HepG2 (cell line): ENCODE measurements around the gene C4B. TPM values are rescaled to one million over a fixed set of nuclear protein-coding genes. Genes with fewer than 3 reads are reported as not detected.
A peak's percentile ranks its signal among the peaks of the same experiment; 100 is the strongest.

Experiments
- AGO1 ChIP-seq: fragments of 200-400 bp; formaldehyde crosslinking; IDR thresholded peaks from 2 replicates; pipeline ENCODE4 v1.6.1; 2017; ENCODE audit warnings: mild to moderate bottlenecking, low read depth, low read length, moderate library complexity; ENCODE audit not compliant: poor library complexity, severe bottlenecking
- ARID5B ChIP-seq: IDR thresholded peaks from 2 replicates; pipeline ENCODE4 v1.4.0; 2020; ENCODE audit warnings: mild to moderate bottlenecking, missing genetic modification reagents
- BRCA1 ChIP-seq: sonication (generic); formaldehyde crosslinking; IDR thresholded peaks from 2 replicates; pipeline ENCODE4 v1.4.0; 2020; ENCODE audit warnings: missing genetic modification reagents
- DNMT3B ChIP-seq: conservative IDR thresholded peaks from 2 replicates; pipeline ENCODE4 v1.6.1; 2016; ENCODE audit warnings: missing biosample characterization, control low read depth
- FOXK2 ChIP-seq: fragments of 450-650 bp; IDR thresholded peaks from 2 replicates; pipeline ENCODE4 v1.6.1; 2016
- GTF2F1 ChIP-seq: fragments of 150-350 bp; IDR thresholded peaks from 2 replicates; pipeline ENCODE4 v1.6.1; 2014; ENCODE audit warnings: low read length
- RARA ChIP-seq: IDR thresholded peaks from 2 replicates; pipeline ENCODE4 v1.6.1; 2016; ENCODE audit warnings: missing genetic modification reagents, missing compliant biosample characterization
- SPEN ChIP-seq: sonication (generic); formaldehyde crosslinking; IDR thresholded peaks from 2 replicates; pipeline ENCODE4 v1.5.1; 2020; ENCODE audit warnings: low read depth, mild to moderate bottlenecking, missing genetic modification reagents
- ZBTB7B ChIP-seq: sonication (generic); formaldehyde crosslinking; IDR thresholded peaks from 2 replicates; pipeline ENCODE4 v1.4.0; 2020; ENCODE audit warnings: missing genetic modification reagents
- ZNF160 ChIP-seq: sonication (generic); formaldehyde crosslinking; IDR thresholded peaks from 2 replicates; pipeline ENCODE4 v1.8.0; 2022; ENCODE audit warnings: mild to moderate bottlenecking, inconsistent platforms, missing genetic modification reagents
- ZSCAN21 ChIP-seq: sonication (generic); formaldehyde crosslinking; IDR thresholded peaks from 2 replicates; pipeline ENCODE4 v1.8.0; 2022; ENCODE audit warnings: mild to moderate bottlenecking, missing genetic modification reagents, moderate library complexity, borderline replicate concordance
- polyA plus RNA-seq, 8 experiments: library from polyadenylated mRNA; depleted of rRNA in 3 of 8; stranded (reverse) in 7 of 8; unstranded in 1 of 8; fragments of >200 nt; fragmentation: Illumina TruSeq in 4 of 8; extraction: Trizol in 4 of 8; gene quantifications; 2 replicates each; pipeline versions ENCODE4 v1.2.1 to v1.2.3, GENCODE V29; 2011 to 2016; ENCODE audit warnings: low read depth in 4 of 8, missing spikeins in 1 of 8, mixed read lengths in 1 of 8; ENCODE audit not compliant: insufficient read depth in 1 of 8
- total RNA-seq, 5 experiments: library from RNA; depleted of rRNA; stranded (reverse); fragments of >200 nt; fragmentation: Illumina TruSeq; extraction: Trizol; gene quantifications; 2 replicates each; pipeline ENCODE4 v1.2.3, GENCODE V29; 2016; ENCODE audit warnings: low read depth in 1 of 5
- TF ChIP-seq, protein P1 (sequence below): sonication (generic); formaldehyde crosslinking; IDR thresholded peaks from 2 replicates; pipeline ENCODE4 v1.4.0; 2020; ENCODE audit warnings: missing genetic modification reagents, borderline replicate concordance
- TF ChIP-seq, protein P2 (sequence below): sonication (generic); formaldehyde crosslinking; conservative IDR thresholded peaks from 2 replicates; pipeline ENCODE4 v1.4.0; 2020; ENCODE audit warnings: missing genetic modification reagents
- TF ChIP-seq, protein P3 (sequence below), 2 experiments: IDR thresholded peaks; 2 replicates each; pipeline ENCODE4 v1.6.1; 2011 to 2012; ENCODE audit warnings: low read length in 2 of 2, borderline replicate concordance in 1 of 2, low read depth in 1 of 2, mild to moderate bottlenecking in 1 of 2, moderate library complexity in 1 of 2
- TF ChIP-seq, protein P4 (sequence below): sonication (generic); formaldehyde crosslinking; IDR thresholded peaks from 2 replicates; pipeline ENCODE4 v1.5.0; 2020; ENCODE audit warnings: mild to moderate bottlenecking, missing genetic modification reagents, borderline replicate concordance

C4B gene
- total and polyA plus RNA-seq, 2 of the 13 experiments (the other 11 are each of a cell fraction or from before 2014, with no cell fraction given) = 167 to 538 TPM

DNA sequence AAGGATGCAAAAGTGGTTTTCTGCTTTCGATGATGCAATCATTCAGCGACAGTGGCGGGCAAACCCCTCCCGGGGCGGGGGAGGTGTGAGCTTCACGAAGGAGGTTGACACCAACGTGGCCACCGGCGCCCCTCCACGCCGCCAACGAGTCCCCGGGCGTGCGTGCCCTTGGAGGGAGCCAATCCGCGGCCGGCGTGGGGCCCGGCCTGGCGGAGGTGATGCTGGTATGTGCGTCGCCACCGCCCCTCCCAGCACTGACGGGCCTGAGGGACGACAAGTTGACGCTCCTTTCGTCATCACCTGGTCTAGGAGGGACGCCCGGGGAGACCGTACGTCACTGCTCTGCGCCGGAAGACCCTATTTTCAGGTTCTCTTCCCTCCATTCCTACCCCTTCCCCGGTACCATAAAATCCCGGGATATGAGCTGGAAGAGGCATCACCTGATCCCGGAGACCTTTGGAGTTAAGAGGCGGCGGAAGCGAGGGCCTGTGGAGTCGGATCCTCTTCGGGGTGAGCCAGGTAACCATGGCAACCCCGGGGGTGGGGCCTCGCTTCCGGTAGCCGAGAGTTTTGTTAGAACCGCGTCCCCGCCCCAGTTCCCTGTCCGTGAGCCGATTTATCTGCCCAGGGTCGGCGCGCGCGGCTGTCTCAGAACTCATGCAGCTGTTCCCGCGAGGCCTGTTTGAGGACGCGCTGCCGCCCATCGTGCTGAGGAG is 42.4 kb upstream of the C4B start, which contains the start of gene DXO (continued):
- TF ChIP-seq, protein P1, sequence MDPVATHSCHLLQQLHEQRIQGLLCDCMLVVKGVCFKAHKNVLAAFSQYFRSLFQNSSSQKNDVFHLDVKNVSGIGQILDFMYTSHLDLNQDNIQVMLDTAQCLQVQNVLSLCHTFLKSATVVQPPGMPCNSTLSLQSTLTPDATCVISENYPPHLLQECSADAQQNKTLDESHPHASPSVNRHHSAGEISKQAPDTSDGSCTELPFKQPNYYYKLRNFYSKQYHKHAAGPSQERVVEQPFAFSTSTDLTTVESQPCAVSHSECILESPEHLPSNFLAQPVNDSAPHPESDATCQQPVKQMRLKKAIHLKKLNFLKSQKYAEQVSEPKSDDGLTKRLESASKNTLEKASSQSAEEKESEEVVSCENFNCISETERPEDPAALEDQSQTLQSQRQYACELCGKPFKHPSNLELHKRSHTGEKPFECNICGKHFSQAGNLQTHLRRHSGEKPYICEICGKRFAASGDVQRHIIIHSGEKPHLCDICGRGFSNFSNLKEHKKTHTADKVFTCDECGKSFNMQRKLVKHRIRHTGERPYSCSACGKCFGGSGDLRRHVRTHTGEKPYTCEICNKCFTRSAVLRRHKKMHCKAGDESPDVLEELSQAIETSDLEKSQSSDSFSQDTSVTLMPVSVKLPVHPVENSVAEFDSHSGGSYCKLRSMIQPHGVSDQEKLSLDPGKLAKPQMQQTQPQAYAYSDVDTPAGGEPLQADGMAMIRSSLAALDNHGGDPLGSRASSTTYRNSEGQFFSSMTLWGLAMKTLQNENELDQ (CRISPR knock-in tag) = 0 out of 2 replicates have a peak, but pooled peaks have one; percentile 16
- TF ChIP-seq GTF2F1 (no peak), AGO1 (peak; percentile 88), RARA (CRISPR knock-in tag) (no peak), ZSCAN21 (CRISPR knock-in tag) (peak; percentile 94; the same call in 1 of the 2 replicates), ZNF160 (CRISPR knock-in tag) (no peak; the same call in none of the 2 replicates), SPEN (CRISPR knock-in tag) (peak; percentile 93), ARID5B (CRISPR knock-in tag) (0 out of 2 replicates have a peak, but pooled peaks have one; percentile 34), ZBTB7B (peak; percentile 67; the same call in 1 of the 2 replicates), FOXK2 (peak; percentile 47; the same call in 1 of the 2 replicates), DNMT3B (CRISPR knock-in tag) (no peak; the same call in 1 of the 2 replicates), BRCA1 (CRISPR knock-in tag) (peak; percentile 88; the same call in 1 of the 2 replicates)
- TF ChIP-seq, protein P2, sequence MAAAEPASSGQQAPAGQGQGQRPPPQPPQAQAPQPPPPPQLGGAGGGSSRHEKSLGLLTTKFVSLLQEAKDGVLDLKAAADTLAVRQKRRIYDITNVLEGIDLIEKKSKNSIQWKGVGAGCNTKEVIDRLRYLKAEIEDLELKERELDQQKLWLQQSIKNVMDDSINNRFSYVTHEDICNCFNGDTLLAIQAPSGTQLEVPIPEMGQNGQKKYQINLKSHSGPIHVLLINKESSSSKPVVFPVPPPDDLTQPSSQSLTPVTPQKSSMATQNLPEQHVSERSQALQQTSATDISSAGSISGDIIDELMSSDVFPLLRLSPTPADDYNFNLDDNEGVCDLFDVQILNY (CRISPR knock-in tag) = peak; percentile 53
- TF ChIP-seq, protein P3, sequence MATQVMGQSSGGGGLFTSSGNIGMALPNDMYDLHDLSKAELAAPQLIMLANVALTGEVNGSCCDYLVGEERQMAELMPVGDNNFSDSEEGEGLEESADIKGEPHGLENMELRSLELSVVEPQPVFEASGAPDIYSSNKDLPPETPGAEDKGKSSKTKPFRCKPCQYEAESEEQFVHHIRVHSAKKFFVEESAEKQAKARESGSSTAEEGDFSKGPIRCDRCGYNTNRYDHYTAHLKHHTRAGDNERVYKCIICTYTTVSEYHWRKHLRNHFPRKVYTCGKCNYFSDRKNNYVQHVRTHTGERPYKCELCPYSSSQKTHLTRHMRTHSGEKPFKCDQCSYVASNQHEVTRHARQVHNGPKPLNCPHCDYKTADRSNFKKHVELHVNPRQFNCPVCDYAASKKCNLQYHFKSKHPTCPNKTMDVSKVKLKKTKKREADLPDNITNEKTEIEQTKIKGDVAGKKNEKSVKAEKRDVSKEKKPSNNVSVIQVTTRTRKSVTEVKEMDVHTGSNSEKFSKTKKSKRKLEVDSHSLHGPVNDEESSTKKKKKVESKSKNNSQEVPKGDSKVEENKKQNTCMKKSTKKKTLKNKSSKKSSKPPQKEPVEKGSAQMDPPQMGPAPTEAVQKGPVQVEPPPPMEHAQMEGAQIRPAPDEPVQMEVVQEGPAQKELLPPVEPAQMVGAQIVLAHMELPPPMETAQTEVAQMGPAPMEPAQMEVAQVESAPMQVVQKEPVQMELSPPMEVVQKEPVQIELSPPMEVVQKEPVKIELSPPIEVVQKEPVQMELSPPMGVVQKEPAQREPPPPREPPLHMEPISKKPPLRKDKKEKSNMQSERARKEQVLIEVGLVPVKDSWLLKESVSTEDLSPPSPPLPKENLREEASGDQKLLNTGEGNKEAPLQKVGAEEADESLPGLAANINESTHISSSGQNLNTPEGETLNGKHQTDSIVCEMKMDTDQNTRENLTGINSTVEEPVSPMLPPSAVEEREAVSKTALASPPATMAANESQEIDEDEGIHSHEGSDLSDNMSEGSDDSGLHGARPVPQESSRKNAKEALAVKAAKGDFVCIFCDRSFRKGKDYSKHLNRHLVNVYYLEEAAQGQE (IDR thresholded peaks at IDR 0.05; ENCODE audit: borderline replicate concordance in 1 of 2, low read depth in 1 of 2, low read length in 2 of 2) = no peak; a peak in 1 of 4 replicates
- TF ChIP-seq, protein P4, sequence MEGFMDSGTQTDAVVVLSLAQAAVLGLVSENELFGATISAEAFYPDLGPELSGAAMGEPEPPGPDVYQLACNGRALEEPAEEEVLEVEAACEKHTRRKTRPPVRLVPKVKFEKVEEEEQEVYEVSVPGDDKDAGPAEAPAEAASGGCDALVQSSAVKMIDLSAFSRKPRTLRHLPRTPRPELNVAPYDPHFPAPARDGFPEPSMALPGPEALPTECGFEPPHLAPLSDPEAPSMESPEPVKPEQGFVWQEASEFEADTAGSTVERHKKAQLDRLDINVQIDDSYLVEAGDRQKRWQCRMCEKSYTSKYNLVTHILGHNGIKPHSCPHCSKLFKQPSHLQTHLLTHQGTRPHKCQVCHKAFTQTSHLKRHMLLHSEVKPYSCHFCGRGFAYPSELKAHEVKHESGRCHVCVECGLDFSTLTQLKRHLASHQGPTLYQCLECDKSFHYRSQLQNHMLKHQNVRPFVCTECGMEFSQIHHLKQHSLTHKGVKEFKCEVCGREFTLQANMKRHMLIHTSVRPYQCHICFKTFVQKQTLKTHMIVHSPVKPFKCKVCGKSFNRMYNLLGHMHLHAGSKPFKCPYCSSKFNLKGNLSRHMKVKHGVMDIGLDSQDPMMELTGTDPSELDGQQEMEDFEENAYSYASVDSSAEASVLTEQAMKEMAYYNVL (CRISPR knock-in tag) = peak; percentile 18; the same call in 1 of the 2 replicates
